ENCODE measurements around the gene DNAH11. TPM values are rescaled to one million over a fixed set of nuclear protein-coding genes. Genes with fewer than 3 reads are reported as not detected.
A peak's percentile ranks its signal among the peaks of the same experiment; 100 is the strongest.

DNAH11 gene
- total and polyA plus RNA-seq, 2 of the 8 experiments (the other 6 are each of a cell fraction or from before 2014, with no cell fraction given): 1.8 to 4.9 TPM

GRCh38 chr7:21704359-21704758 is 161.5 kb downstream of the DNAH11 start:
- no peak overlapping the region for H3K4me3 ChIP-seq (ENCODE audit: extremely low read depth in 1 of 4, insufficient read depth in 2 of 4, low read depth in 3 of 4, low read length in 4 of 4)
- FAIRE-seq (no peak), DNase-seq (ENCODE audit: low read depth in 1 of 2, low spot score in 2 of 2) (no peak)
- H2BK120ac ChIP-seq (replicated peaks; ENCODE audit: low read depth, low read length): no peak overlapping the region
- H4K20me1 ChIP-seq (replicated peaks in 1 of 2; ENCODE audit: control insufficient read depth in 1 of 2, insufficient read depth in 2 of 2, low read length in 2 of 2): no peaks in the 10 kb centered on the region
- H3K36me3 ChIP-seq (ENCODE audit: control insufficient read depth in 2 of 4, insufficient read depth in 4 of 4, low read length in 3 of 4): no peaks in the 10 kb centered on the region
- H4K8ac ChIP-seq (ENCODE audit: extremely low read depth, insufficient read depth, low read length): no peak overlapping the region
- no peak overlapping the region for H2AK5ac ChIP-seq (ENCODE audit: low read depth, low read length)
- H2BK20ac ChIP-seq (ENCODE audit: low read length): no peak overlapping the region
- no peak overlapping the region for H2BK12ac ChIP-seq (ENCODE audit: low read depth, low read length)
- H3K18ac ChIP-seq (ENCODE audit: extremely low read depth, low read length): no peak overlapping the region
- no peak overlapping the region for H2BK15ac ChIP-seq (ENCODE audit: low read length)
- H3K9me3 ChIP-seq (ENCODE audit: insufficient read depth in 2 of 2, low read depth in 1 of 2, low read length in 1 of 2): no peaks in the 10 kb centered on the region
- WGBS, 2 experiments (ENCODE audit: extremely low coverage in 1 of 2, insufficient coverage in 1 of 2, insufficient read length in 1 of 2, insufficient replicate concordance in 2 of 2, low coverage in 1 of 2, low lambda C conversion rate in 2 of 2, missing lambda C conversion rate in 1 of 2): 90% methylated on average over 4 of the region's 4 CpGs; no CpG with 5 or more reads in 1 of the 2 experiments
- H3K23ac ChIP-seq (ENCODE audit: insufficient read length): no peak overlapping the region
- H4K5ac ChIP-seq (ENCODE audit: insufficient read length, low read depth, low read length): no peak overlapping the region
- H3K27me3 ChIP-seq (replicated peaks in 1 of 4; ENCODE audit: control insufficient read depth in 3 of 4, extremely low read depth in 1 of 4, insufficient read depth in 3 of 4, low read length in 3 of 4): no peaks in the 10 kb centered on the region
- H3K4ac ChIP-seq (replicated peaks; ENCODE audit: insufficient read length, low read depth, low read length): no peak overlapping the region
- ChIA-PET POLR2A (ENCODE audit: partially characterized antibody) (no interaction called here), CTCF (ENCODE audit: partially characterized antibody) (interaction anchor here (1.6 kb wide), 1 partner anchor 19 kb away, joined by 3 read pairs; no protein-coding TSS in a partner anchor)
- no peak overlapping the region for H3K56ac ChIP-seq (replicated peaks; ENCODE audit: insufficient read length, low read depth, low read length)
- H2BK5ac ChIP-seq (ENCODE audit: low read depth, low read length): no peak overlapping the region
- H3K14ac ChIP-seq (ENCODE audit: insufficient read length): no peak overlapping the region
- no peak overlapping the region for H3K9ac ChIP-seq (replicated peaks in 1 of 4; ENCODE audit: extremely low read depth in 1 of 4, low read depth in 3 of 4, low read length in 3 of 4)
- H4K91ac ChIP-seq (replicated peaks; ENCODE audit: insufficient read length, low read length): no peak overlapping the region
- TF ChIP-seq RAD21 (IDR thresholded peaks at IDR 0.05 in 1 of 2, conservative IDR thresholded peaks at IDR 0.05 in 1 of 2; ENCODE audit: low read depth in 2 of 2, low read length in 2 of 2) (peak in 1 of 2 experiments; percentile 37; a peak in 3 of 4 replicates), JUND (IDR thresholded peaks at IDR 0.05; ENCODE audit: low read length) (no peak)
- H3K27ac ChIP-seq (ENCODE audit: low read depth, low read length): no peak overlapping the region
- no peaks in the 10 kb centered on the region for H3K4me1 ChIP-seq (replicated peaks in 1 of 4; ENCODE audit: control insufficient read depth in 3 of 4, insufficient read depth in 4 of 4, low read length in 3 of 4)
- no peaks in the 10 kb centered on the region for H3K23me2 ChIP-seq (ENCODE audit: low read depth, low read length)
- H3K4me2 ChIP-seq (ENCODE audit: insufficient read depth in 1 of 2, low read depth in 2 of 2, low read length in 2 of 2): no peak overlapping the region
- no peaks in the 10 kb centered on the region for H3K79me1 ChIP-seq (ENCODE audit: low read depth, low read length)
- H2AFZ ChIP-seq (ENCODE audit: low read length): no peak overlapping the region
- H3K79me2 ChIP-seq (ENCODE audit: control insufficient read depth in 1 of 2, insufficient read depth in 2 of 2, low read length in 2 of 2): no peaks in the 10 kb centered on the region
